Keratinocyte (primary cell): ENCODE measurements around the gene PPP6R1.

Experiments used
- EZH2 ChIP-seq: IDR thresholded peaks from one replicate; pipeline ENCODE4 v1.6.1; 2012; ENCODE audit warnings: inconsistent platforms, mild to moderate bottlenecking, low read length, moderate library complexity
- TF ChIP-seq, protein P1 (sequence below), 3 experiments: IDR thresholded peaks in 1 of 3; conservative IDR thresholded peaks in 1 of 3; optimal IDR thresholded peaks in 1 of 3; 2 replicates in 2 of 3; 3 replicates in 1 of 3; pipeline versions ENCODE3 to v1.5.1; 2011; ENCODE audit warnings: low read length in 3 of 3, mild to moderate bottlenecking in 3 of 3, moderate library complexity in 2 of 3, control low read depth in 1 of 3, inconsistent platforms in 1 of 3; ENCODE audit not compliant: insufficient read depth in 2 of 3; ENCODE audit errors: extremely low read depth in 1 of 3

GRCh38 chr19:55193481-55193880, 65.3 kb downstream of the PPP6R1 start:
- TF ChIP-seq, protein P1, sequence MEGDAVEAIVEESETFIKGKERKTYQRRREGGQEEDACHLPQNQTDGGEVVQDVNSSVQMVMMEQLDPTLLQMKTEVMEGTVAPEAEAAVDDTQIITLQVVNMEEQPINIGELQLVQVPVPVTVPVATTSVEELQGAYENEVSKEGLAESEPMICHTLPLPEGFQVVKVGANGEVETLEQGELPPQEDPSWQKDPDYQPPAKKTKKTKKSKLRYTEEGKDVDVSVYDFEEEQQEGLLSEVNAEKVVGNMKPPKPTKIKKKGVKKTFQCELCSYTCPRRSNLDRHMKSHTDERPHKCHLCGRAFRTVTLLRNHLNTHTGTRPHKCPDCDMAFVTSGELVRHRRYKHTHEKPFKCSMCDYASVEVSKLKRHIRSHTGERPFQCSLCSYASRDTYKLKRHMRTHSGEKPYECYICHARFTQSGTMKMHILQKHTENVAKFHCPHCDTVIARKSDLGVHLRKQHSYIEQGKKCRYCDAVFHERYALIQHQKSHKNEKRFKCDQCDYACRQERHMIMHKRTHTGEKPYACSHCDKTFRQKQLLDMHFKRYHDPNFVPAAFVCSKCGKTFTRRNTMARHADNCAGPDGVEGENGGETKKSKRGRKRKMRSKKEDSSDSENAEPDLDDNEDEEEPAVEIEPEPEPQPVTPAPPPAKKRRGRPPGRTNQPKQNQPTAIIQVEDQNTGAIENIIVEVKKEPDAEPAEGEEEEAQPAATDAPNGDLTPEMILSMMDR (optimal IDR thresholded peaks at IDR 0.05 in 1 of 3, IDR thresholded peaks at IDR 0.05 in 1 of 3, conservative IDR thresholded peaks at IDR 0.05 in 1 of 3; ENCODE audit: extremely low read depth in 1 of 3, insufficient read depth in 2 of 3, low read length in 3 of 3) = no peak
- no peak for TF ChIP-seq EZH2
